HEK293T (cell line): ENCODE measurements around the gene VASH1.

ENCODE experiments used
- CTCF ChIA-PET: fragments of 350-600 bp; formaldehyde crosslinking; extraction: SDS; loops from one replicate; lab custom pipeline; 2021; ENCODE audit warnings: antibody characterized with exemption, inconsistent platforms; lab: Yijun Ruan, JAX
- POLR2A ChIA-PET: fragments of 350-600 bp; formaldehyde crosslinking; extraction: SDS; loops from one replicate; lab custom pipeline; 2020; ENCODE audit warnings: antibody characterized with exemption, inconsistent platforms; lab: Yijun Ruan, JAX
- DNase-seq: peaks from one replicate; pipeline ENCODE4 v3.0.0; 2012; ENCODE audit warnings: mixed read lengths; ENCODE audit errors: extremely low spot score
- ARNT ChIP-seq: fragments of 450-650 bp; IDR thresholded peaks from 2 replicates; pipeline ENCODE4 v1.6.1; 2017; ENCODE audit warnings: mild to moderate bottlenecking
- BHLHE40 ChIP-seq: fragments of 450-650 bp; IDR thresholded peaks from 2 replicates; pipeline ENCODE4 v1.6.1; 2016; ENCODE audit warnings: mild to moderate bottlenecking, moderate library complexity, borderline replicate concordance
- CTBP1 ChIP-seq: fragments of 450-650 bp; IDR thresholded peaks from 2 replicates; pipeline ENCODE4 v1.6.1; 2016; ENCODE audit warnings: borderline replicate concordance
- ELF4 ChIP-seq: fragments of 450-650 bp; IDR thresholded peaks from 2 replicates; pipeline ENCODE4 v1.6.1; 2017; ENCODE audit warnings: antibody characterized with exemption
- FOXA1 ChIP-seq: fragments of 450-650 bp; IDR thresholded peaks from 2 replicates; pipeline ENCODE4 v1.6.1; 2016; ENCODE audit warnings: mild to moderate bottlenecking
- FOXK2 ChIP-seq: fragments of 450-650 bp; IDR thresholded peaks from 2 replicates; pipeline ENCODE4 v1.6.1; 2016; ENCODE audit warnings: mild to moderate bottlenecking
- FOXM1 ChIP-seq: fragments of 450-650 bp; IDR thresholded peaks from 2 replicates; pipeline ENCODE4 v1.6.1; 2017; ENCODE audit warnings: mild to moderate bottlenecking, borderline replicate concordance
- HDGF ChIP-seq: fragments of 450-650 bp; IDR thresholded peaks from 2 replicates; pipeline ENCODE4 v1.6.1; 2017; ENCODE audit warnings: antibody characterized with exemption, borderline replicate concordance
- L3MBTL2 ChIP-seq: fragments of 450-650 bp; conservative IDR thresholded peaks from 2 replicates; pipeline ENCODE4 v1.6.1; 2016; ENCODE audit warnings: mild to moderate bottlenecking
- LEF1 ChIP-seq: fragments of 450-650 bp; IDR thresholded peaks from 2 replicates; pipeline ENCODE4 v1.6.1; 2017; ENCODE audit warnings: mild to moderate bottlenecking, borderline replicate concordance
- NFRKB ChIP-seq: fragments of 450-650 bp; IDR thresholded peaks from 2 replicates; pipeline ENCODE4 v1.6.1; 2016; ENCODE audit warnings: mild to moderate bottlenecking, moderate library complexity
- SP1 ChIP-seq: fragments of 450-650 bp; IDR thresholded peaks from 2 replicates; pipeline ENCODE4 v1.6.1; 2017
- SUZ12 ChIP-seq: fragments of 450-650 bp; IDR thresholded peaks from 2 replicates; pipeline ENCODE4 v1.6.1; 2016; ENCODE audit warnings: mild to moderate bottlenecking
- TARDBP ChIP-seq: fragments of 450-650 bp; IDR thresholded peaks from 2 replicates; pipeline ENCODE4 v1.6.1; 2016
- ZNF384 ChIP-seq: fragments of 450-650 bp; IDR thresholded peaks from 2 replicates; pipeline ENCODE4 v1.6.1; 2016
- TF ChIP-seq, protein P1 (sequence below): fragments of 450-650 bp; IDR thresholded peaks from 2 replicates; pipeline ENCODE4 v1.6.1; 2016

VASH1 gene

GRCh38 chr14:76761136-76761959 is at the start of gene VASH1:
Gene VASH1, plus strand, starts transcription at chr14:76761468. Its CDS starts 1,354 bp downstream, at chr14:76762822.
- CTCF ChIA-PET, result no interaction called here
- TF ChIP-seq LEF1 (peak; percentile 53; the same call in 1 of the 2 replicates), TARDBP (no peak)
- POLR2A ChIA-PET, result interaction anchor here (1.6 kb wide), 1 partner anchor 10 kb away, joined by 6 read pairs; no protein-coding TSS in a partner anchor
- peak; percentile 85 for DNase-seq

DNA sequence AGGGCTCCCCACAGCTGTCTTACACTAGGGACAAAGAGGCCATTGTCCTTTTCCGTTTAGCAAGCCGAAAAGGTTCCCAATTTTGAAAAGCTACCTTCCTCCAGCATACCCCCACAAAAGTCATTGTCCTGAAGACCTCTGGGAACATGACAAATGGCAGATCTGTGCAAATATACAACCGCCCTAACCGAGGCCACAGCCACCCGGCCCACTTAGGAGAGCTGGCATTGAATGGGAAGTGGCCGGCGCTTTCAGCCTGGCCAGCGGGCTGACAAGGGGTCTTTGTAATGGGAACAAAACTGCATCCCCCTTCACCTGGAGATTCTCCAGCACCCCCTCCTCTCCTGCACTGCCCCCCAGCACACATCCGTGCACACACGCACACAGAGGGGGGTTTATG is 48.1 kb upstream of the VASH1 start:
- CTCF ChIA-PET, result interaction anchor here (0.6 to 1.1 kb wide), 3 partner anchors 10 to 160 kb away, joined by 3 read pairs; no protein-coding TSS in a partner anchor
- no peak for DNase-seq
- no peak for TF ChIP-seq HDGF
- TF ChIP-seq, protein P1, sequence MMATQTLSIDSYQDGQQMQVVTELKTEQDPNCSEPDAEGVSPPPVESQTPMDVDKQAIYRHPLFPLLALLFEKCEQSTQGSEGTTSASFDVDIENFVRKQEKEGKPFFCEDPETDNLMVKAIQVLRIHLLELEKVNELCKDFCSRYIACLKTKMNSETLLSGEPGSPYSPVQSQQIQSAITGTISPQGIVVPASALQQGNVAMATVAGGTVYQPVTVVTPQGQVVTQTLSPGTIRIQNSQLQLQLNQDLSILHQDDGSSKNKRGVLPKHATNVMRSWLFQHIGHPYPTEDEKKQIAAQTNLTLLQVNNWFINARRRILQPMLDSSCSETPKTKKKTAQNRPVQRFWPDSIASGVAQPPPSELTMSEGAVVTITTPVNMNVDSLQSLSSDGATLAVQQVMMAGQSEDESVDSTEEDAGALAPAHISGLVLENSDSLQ, result no peak
- POLR2A ChIA-PET, result no interaction called here

DNA sequence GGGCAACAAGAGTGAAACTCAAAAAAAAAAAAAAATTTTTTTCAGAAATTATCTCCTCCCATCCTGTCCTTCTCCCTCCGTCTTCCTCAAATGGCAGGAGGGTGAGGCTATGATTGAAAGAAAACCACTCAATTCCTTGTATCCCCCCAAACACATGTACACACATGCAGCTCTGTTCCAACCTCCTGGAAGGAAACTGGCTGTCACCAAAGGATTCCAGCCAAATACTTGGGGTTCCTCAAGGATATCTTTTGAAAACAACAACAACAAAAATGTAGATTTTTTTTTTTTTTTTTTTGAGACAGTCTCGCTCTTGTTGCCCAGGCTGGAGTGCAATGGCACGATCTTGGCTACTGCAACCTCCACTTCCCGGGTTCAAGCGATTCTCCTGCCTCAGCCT is 46.8 kb upstream of the VASH1 start:
- ChIA-PET POLR2A (no interaction called here), CTCF (interaction anchor here (2.5 kb wide), 1 partner anchor 70 kb away, joined by 10 read pairs; no protein-coding TSS in a partner anchor)
- DNase-seq, result no peak
- TF ChIP-seq HDGF (no peak), FOXK2 (no peak), LEF1 (no peak), FOXM1 (no peak), SUZ12 (no peak), L3MBTL2 (no peak), SP1 (no peak), TARDBP (no peak), FOXA1 (no peak), ZNF384 (no peak), CTBP1 (no peak), ELF4 (no peak), BHLHE40 (no peak)

GRCh38 chr14:76715101-76715500 is 46.2 kb upstream of the VASH1 start:
- ChIA-PET POLR2A (no interaction called here), CTCF (interaction anchor here (2.5 kb wide), 1 partner anchor 70 kb away, joined by 10 read pairs; no protein-coding TSS in a partner anchor)
- TF ChIP-seq NFRKB (no peak), ARNT (no peak), BHLHE40 (no peak), SUZ12 (no peak), SP1 (no peak), LEF1 (no peak)
- DNase-seq, result no peak

- TF ChIP-seq ELF4 (no peak), FOXA1 (no peak), ARNT (no peak), LEF1 (no peak), SUZ12 (no peak), ZNF384 (no peak), TARDBP (no peak), SP1 (no peak), HDGF (no peak), NFRKB (no peak), BHLHE40 (no peak), FOXK2 (no peak)
- TF ChIP-seq, protein P1, result no peak
- ChIA-PET CTCF (interaction anchor here (2.5 kb wide), 1 partner anchor 69 kb away, joined by 10 read pairs; no protein-coding TSS in a partner anchor), POLR2A (no interaction called here)
- DNase-seq, result no peak
Observed at GRCh38 chr14:76715511-76716081, 45.7 kb upstream of the VASH1 start.

- POLR2A ChIA-PET, result no interaction called here
- TF ChIP-seq FOXK2 (no peak), ELF4 (no peak), FOXA1 (no peak), CTBP1 (no peak), FOXM1 (no peak), BHLHE40 (no peak), L3MBTL2 (no peak), SP1 (no peak), ARNT (no peak)
- TF ChIP-seq, protein P1, result no peak
- no peak for DNase-seq
- CTCF ChIA-PET, result interaction anchor here (0.7 to 2.5 kb wide), 2 partner anchors 13 to 69 kb away, joined by 3 to 10 read pairs; no protein-coding TSS in a partner anchor
Observed at GRCh38 chr14:76716285-76716684, 45.0 kb upstream of the VASH1 start.
